ENCODE measurements around the gene DNAJC18. TPM values are rescaled to one million over a fixed set of nuclear protein-coding genes. Genes with fewer than 3 reads are reported as not detected.

DNAJC18 gene
- total RNA-seq, 1 donor from 2014 or later = 7.6 TPM

DNA sequence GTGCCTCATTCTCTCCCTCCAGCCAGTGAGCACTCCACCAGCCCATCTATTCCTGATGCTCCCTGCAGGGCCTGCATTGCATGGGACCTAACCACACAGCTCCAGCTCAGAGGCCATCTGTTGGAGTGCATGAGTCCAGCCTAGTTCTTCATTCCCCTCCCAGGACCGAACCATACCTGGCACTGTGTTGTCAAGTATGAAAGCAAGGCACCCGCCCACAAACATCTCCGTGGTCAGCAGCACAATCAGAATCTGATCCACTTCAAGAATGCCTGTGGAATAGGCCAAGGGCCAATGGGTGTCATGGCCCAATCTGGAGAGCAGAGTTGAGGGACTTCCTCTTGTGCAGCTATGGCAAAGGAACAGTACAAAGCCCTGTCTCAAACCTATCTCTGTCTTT, 62.1 kb downstream of the DNAJC18 start:
- no peaks in the 10 kb centered on the region for H3K9me3 ChIP-seq
- H3K36me3 ChIP-seq = peaks cover 0 to 4% of the 10 kb centered on the region in 2 donors
- TF ChIP-seq POLR2A (IDR thresholded peaks at IDR 0.05) (no peak), POLR2AphosphoS5 (IDR thresholded peaks at IDR 0.05; ENCODE audit: insufficient read depth in 1 of 2, low read depth in 1 of 2) (no peak)
- TF ChIP-seq, protein P1, sequence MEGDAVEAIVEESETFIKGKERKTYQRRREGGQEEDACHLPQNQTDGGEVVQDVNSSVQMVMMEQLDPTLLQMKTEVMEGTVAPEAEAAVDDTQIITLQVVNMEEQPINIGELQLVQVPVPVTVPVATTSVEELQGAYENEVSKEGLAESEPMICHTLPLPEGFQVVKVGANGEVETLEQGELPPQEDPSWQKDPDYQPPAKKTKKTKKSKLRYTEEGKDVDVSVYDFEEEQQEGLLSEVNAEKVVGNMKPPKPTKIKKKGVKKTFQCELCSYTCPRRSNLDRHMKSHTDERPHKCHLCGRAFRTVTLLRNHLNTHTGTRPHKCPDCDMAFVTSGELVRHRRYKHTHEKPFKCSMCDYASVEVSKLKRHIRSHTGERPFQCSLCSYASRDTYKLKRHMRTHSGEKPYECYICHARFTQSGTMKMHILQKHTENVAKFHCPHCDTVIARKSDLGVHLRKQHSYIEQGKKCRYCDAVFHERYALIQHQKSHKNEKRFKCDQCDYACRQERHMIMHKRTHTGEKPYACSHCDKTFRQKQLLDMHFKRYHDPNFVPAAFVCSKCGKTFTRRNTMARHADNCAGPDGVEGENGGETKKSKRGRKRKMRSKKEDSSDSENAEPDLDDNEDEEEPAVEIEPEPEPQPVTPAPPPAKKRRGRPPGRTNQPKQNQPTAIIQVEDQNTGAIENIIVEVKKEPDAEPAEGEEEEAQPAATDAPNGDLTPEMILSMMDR (IDR thresholded peaks at IDR 0.05) = no peak
- intact Hi-C loops (cut with DNase I) = no loop called here
- no peak for DNase-seq (ENCODE audit: extremely low spot score in 2 of 2)
- no peak overlapping the region for H3K27ac ChIP-seq
- H3K4me1 ChIP-seq = peaks cover 5% of the 10 kb centered on the region
- no peaks in the 10 kb centered on the region for H3K27me3 ChIP-seq
- H3K4me3 ChIP-seq = no peak overlapping the region

DNA sequence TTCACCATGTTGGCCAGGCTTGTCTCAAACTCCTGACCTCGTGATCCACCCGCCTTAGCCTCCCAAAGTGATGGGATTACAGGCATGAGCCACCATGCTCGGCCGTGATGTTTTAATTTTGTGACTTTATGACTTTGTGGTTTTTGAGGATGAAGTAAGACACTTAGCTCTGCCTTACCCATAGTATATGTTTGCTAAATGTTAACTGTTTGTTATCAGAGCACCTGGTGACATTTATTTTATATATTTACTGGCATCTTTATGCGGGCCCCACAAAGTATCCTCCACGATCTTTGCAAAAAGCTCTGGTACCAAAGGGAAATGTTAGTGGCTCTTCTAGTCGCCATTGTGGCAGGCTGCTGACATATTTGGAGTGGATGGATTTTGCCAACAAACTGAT, 63.0 kb downstream of the DNAJC18 start:
- TF ChIP-seq POLR2A (IDR thresholded peaks at IDR 0.05) (no peak), POLR2AphosphoS5 (IDR thresholded peaks at IDR 0.05; ENCODE audit: insufficient read depth in 1 of 2, low read depth in 1 of 2) (no peak)
- TF ChIP-seq, protein P1 (IDR thresholded peaks at IDR 0.05) = no peak
- no peak for DNase-seq (ENCODE audit: extremely low spot score in 2 of 2)
- Histone ChIP-seq H3K4me3 (no peak overlapping the region), H3K27ac (no peak overlapping the region), H3K36me3 (peaks cover 0 to 13% of the 10 kb centered on the region in 2 donors), H3K9me3 (no peaks in the 10 kb centered on the region), H3K4me1 (peaks cover 5% of the 10 kb centered on the region), H3K27me3 (no peaks in the 10 kb centered on the region)
- intact Hi-C loops (cut with DNase I) = no loop called here

DNA sequence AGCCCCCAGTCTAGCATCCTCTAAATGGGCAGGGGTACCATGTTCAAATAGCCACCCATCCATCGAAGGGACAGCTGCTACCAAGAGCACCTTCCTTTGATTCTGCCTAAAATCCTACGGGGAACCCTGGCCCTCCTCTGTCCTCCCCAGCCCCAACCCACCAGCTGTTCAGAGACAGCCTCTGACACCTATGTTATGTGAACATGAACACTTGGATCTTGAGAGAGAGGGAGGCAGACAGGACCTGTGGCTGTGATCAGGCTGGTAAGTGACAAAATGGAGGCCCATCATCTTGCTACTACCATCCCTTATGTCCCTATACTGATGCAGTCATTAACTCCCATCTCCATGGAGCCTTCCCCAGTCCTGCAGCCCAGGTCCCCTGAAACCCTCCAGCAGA, 64.4 kb downstream of the DNAJC18 start:
- DNase-seq (ENCODE audit: extremely low spot score in 2 of 2) = no peak
- no peaks in the 10 kb centered on the region for H3K27me3 ChIP-seq
- peaks cover 5% of the 10 kb centered on the region for H3K4me1 ChIP-seq
- peaks cover 0 to 24% of the 10 kb centered on the region in 2 donors for H3K36me3 ChIP-seq
- intact Hi-C loops (cut with DNase I) = no loop called here
- H3K9me3 ChIP-seq = no peaks in the 10 kb centered on the region
- H3K4me3 ChIP-seq = no peak overlapping the region
- no peak overlapping the region for H3K27ac ChIP-seq
- TF ChIP-seq POLR2AphosphoS5 (IDR thresholded peaks at IDR 0.05; ENCODE audit: insufficient read depth in 1 of 2, low read depth in 1 of 2) (no peak), POLR2A (IDR thresholded peaks at IDR 0.05) (no peak)
- TF ChIP-seq, protein P1 (IDR thresholded peaks at IDR 0.05) = no peak

DNA sequence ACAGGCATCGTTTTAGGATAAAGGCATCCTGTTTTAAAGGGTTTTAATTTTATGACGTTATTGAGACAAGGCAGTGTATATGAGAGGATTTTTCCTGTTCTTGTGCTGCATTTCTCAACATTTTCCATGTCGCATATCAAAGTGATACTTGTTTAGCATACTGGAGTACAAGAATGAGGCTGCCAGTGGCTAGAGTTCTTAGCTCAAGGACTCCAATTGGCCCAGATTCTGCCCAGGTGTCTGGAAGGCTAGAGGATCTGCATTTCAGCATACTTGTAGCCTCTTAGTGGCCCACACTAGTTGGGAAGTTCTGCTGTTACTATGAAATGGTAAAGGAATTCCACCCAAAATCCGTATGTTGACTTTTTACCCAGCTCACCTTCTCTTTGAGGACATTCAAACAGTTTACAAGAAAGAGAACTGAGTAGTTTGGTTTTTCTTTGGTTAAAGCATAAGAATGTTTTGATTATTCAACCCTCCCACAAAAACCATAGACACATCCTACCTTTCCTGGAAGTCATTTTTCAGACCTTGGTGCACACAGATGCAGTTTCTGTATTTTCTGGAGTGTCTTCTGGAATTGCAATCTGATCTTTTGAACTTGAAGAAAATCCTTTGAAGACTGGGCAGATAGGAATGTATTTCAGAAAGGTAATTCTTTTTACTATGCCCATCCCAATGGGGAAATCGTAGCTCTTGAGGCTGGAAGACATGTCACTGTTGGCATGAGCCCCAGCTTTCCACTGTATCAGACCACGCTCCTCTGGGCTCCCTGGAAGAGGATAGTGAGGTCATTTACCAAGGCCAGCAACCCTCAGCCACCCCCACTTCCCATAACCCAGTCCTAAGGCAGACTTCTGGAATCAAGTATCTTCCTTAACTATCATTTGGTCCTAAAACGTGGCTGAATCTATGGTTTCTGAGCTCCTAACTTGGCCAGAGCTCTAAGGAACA, 67.6 kb downstream of the DNAJC18 start:
- no peaks in the 10 kb centered on the region for H3K27me3 ChIP-seq
- H3K27ac ChIP-seq = no peak overlapping the region
- TF ChIP-seq POLR2A (IDR thresholded peaks at IDR 0.05) (no peak), POLR2AphosphoS5 (IDR thresholded peaks at IDR 0.05; ENCODE audit: insufficient read depth in 1 of 2, low read depth in 1 of 2) (no peak)
- TF ChIP-seq, protein P1 (IDR thresholded peaks at IDR 0.05) = no peak
- no peak overlapping the region for H3K4me3 ChIP-seq
- peaks cover 0 to 49% of the 10 kb centered on the region in 2 donors for H3K36me3 ChIP-seq
- intact Hi-C loops (cut with DNase I) = no loop called here
- no peak for DNase-seq (ENCODE audit: extremely low spot score in 2 of 2)
- H3K4me1 ChIP-seq = peaks cover 5% of the 10 kb centered on the region
- no peaks in the 10 kb centered on the region for H3K9me3 ChIP-seq

DNA sequence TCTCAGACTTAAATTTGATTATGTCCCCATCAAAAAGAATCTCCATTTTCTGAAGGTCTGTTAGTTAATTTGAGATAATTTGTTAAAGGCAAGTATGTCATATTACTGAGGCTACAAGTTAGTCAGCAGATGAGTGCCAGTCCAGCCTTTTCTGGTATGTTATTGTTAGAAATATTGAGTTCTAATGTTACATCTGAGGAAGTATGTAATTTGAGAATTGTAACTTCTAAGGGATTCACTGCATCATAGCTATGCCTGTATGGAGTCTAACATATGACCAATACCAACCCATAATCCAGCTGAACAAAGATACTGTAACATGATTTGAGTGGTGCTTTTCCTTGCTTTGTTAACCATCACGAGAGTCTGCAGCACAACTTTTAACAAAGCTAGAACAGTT, 70.1 kb downstream of the DNAJC18 start:
- no peaks in the 10 kb centered on the region for H3K27me3 ChIP-seq
- TF ChIP-seq, protein P1 (IDR thresholded peaks at IDR 0.05) = no peak
- no peak for TF ChIP-seq POLR2A (IDR thresholded peaks at IDR 0.05)
- no peak for TF ChIP-seq POLR2AphosphoS5 (IDR thresholded peaks at IDR 0.05; ENCODE audit: insufficient read depth in 1 of 2, low read depth in 1 of 2)
- intact Hi-C loops (cut with DNase I) = no loop called here
- no peak for DNase-seq (ENCODE audit: extremely low spot score in 2 of 2)
- H3K9me3 ChIP-seq = no peaks in the 10 kb centered on the region
- H3K36me3 ChIP-seq = peaks cover 5 to 72% of the 10 kb centered on the region in 2 donors
- no peak overlapping the region for H3K4me3 ChIP-seq
- H3K27ac ChIP-seq = no peak overlapping the region
- H3K4me1 ChIP-seq = peaks cover 5% of the 10 kb centered on the region

Measured in vagina (tissue), 2 donors.